ENCODE data around the gene ACVR2B.

DNA sequence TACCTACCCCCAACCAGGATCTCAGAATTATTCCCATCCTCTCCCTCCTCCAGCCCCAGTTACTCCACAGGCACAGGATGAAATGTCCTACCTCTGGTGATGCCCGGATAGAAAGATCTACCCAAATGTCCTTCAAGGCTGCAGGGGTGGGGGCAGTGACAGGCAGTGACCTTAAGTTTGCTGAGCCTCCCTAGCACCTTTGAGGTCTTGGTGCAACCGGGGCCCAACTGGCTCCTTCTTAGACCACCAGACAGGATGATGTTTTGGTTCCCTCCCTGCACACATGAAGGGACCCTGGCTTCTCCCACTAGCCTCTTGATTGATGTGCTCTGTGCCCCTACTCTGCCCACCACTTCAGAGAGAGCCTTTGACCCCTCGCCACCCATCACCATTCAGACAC is 78.8 kb downstream of the ACVR2B start:
- TF ChIP-seq EZH2 (IDR thresholded peaks at IDR 0.05; ENCODE audit: borderline replicate concordance) = no peak
- TF ChIP-seq, protein P1, sequence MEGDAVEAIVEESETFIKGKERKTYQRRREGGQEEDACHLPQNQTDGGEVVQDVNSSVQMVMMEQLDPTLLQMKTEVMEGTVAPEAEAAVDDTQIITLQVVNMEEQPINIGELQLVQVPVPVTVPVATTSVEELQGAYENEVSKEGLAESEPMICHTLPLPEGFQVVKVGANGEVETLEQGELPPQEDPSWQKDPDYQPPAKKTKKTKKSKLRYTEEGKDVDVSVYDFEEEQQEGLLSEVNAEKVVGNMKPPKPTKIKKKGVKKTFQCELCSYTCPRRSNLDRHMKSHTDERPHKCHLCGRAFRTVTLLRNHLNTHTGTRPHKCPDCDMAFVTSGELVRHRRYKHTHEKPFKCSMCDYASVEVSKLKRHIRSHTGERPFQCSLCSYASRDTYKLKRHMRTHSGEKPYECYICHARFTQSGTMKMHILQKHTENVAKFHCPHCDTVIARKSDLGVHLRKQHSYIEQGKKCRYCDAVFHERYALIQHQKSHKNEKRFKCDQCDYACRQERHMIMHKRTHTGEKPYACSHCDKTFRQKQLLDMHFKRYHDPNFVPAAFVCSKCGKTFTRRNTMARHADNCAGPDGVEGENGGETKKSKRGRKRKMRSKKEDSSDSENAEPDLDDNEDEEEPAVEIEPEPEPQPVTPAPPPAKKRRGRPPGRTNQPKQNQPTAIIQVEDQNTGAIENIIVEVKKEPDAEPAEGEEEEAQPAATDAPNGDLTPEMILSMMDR (IDR thresholded peaks at IDR 0.05; ENCODE audit: poor library complexity) = no peak

Data from hepatocyte (in vitro differentiated cells).